NCI-H2029 (cell line): ENCODE results near the gene ELFN2.
"Not testable (repeated sequence)": the region's sequence is repeated elsewhere in the genome, so short reads cannot be mapped to it uniquely, and the experiment has no call there.

Experiments used
- DNase-seq: peaks from one replicate; lab custom pipeline; 2025; lab: John Stamatoyannopoulos, UW

Gene ELFN2

GRCh38 chr22:37427135-37427710, at the start of gene ELFN2:
Gene ELFN2 (minus strand): TSS chr22:37427479. CDS start chr22:37375534, 51,945 bp downstream.
- DNase-seq = no peak

DNA sequence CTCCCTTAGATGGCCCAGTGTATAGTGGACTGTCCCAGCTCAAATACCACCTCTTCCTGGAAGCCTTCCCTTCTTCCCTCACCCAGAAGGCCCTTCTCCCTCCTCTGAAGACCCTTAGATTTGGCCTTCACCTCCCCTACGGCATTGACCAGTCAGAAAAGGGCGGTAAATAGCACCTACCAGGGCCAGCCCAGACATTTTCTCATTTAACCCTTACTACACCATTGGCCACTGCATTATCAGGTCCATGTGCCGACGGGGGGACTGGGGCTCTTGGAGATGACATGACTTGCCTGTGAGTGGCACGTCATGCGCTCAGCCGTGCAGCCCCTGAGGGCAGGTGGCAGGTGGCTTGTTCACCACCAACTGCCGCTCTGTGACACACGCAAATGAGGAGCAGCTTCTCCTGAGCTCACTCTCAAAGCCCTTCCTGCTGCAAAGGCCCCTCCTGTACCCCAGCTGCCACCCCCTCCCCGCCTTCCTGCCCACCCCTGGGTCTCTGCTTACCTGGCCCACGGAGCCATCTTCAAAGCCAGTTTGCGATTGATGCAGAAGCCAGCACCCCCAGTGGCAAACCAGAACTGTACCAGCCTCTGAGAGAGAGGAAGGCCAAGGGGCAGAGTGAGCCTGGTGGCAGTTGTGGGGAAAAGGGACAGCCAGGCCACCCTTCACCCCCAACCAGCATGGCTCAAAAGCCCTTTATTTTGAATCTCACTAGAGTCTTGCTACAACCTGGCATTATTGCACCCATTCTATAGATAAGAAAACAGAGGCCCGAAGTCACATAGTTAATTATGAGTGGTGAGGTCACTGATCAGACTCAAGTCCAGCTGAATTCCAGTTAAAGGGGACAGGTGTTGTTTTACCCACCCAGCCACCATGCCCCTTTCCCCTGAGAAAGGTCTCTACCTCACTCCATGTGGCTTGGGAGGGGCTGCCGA, 49.4 kb upstream of the ELFN2 start:
- DNase-seq = no peak

DNA sequence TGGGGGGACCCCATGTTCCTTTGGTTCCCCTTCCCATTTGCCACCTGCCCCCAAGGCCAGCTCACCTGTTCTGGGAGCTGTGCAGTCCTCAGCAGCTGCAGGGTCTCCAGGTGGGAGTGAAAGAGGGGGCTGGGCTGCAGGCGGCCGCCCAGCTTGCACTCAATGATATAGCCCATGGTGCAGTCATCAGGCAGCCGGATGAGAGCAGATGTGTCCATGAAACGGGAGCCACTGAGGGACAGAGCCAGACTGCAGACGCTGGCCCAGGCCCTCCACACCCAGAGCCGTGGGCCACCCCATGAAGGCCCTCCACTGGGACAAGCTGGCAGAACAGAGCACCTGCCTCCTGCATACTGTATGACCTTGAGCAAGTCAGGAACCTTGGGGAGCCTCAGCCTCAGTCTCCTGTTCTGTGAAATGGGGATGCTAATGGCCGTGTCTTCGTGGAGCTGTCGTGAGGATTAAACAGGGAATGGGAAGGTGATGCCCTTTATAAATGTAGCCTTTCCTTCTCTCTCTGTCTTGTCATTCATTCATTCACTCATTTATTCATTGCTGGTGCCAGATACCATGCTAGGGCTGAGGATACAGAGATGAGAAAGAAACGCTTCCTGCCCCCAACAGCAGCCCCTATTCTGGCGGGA, 47.3 kb upstream of the ELFN2 start:
- no peak for DNase-seq

DNA sequence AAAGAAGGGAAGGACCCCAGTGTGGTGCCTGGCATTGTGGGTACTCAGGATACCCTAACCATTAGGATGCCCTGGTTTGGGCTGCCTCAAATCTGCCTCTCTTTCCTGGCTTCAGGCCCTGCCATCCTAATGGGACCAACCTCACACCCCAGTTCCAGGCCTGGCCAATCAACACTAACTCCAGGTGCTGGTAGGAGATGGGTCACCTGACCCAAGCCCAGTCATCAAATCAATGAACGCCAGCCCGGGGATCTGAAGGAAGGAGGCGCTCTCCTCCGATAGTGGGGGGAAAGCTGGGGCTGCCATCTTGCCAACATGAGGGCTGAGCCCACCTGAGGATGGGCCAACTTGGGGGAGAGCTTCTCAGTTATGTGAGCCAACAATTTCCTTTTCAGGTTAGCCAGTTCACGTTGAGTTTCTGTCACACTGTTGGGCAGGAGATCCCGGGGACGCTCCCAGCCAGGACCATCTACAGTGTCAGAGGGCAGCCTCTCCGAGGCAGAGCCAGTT, 46.2 kb upstream of the ELFN2 start:
- no peak for DNase-seq

DNA sequence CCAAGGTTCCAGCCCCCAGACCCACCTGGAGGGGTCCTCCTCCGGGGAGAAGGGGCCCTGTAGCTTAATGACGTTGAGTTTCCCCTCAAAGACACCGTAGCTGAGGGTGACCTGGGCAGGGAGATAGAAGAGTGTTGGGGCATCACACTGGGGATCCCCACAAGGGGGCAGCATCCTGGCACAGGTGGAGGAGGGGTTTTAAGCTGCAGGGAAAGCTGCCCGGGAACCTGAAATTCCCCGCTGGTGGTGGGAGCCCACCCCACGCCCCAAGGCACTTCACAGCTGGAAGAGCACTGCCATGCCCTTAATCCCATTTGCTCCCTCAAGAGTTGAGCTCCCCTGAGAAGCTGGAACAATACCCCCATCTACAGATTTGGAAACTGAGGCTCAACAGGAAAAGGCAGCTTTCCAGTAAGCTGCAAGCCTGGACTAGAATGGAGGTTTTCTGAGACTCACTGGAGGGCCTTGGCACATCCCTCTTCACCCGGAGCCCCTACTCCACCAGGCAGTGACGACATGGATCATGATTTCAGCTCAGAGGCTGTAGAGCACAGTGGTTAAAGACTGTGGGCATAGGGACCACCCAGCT, 45.2 kb upstream of the ELFN2 start:
- no peak for DNase-seq

GRCh38 chr22:37471727-37472417, 44.6 kb upstream of the ELFN2 start:
- peak; percentile 34 for DNase-seq

DNA sequence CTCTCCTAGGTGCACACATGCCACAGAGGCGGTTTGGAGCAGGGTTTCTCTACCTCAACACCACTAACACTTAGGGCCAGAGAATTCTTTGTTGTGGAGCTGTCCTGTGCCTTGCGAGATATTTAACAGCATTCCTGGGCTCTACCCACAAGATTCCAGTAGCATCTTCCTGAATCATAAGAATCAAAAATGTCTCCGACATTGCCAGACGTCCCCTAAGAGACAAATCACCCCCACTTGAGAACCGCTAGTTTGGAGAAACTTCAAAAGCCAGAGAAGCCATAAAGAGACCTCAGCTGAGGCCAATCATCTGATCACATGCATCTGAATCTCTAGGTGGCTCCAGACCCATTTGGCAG, 42.8 kb upstream of the ELFN2 start:
- no peak for DNase-seq

- no peak for DNase-seq
These were observed 42.3 kb upstream of the ELFN2 start for GRCh38 chr22:37469416-37470086.

- not testable (repeated sequence) for DNase-seq
These were observed 41.0 kb upstream of the ELFN2 start for GRCh38 chr22:37468201-37468695.

GRCh38 chr22:37467391-37467955, 40.2 kb upstream of the ELFN2 start:
- DNase-seq = no peak

DNA sequence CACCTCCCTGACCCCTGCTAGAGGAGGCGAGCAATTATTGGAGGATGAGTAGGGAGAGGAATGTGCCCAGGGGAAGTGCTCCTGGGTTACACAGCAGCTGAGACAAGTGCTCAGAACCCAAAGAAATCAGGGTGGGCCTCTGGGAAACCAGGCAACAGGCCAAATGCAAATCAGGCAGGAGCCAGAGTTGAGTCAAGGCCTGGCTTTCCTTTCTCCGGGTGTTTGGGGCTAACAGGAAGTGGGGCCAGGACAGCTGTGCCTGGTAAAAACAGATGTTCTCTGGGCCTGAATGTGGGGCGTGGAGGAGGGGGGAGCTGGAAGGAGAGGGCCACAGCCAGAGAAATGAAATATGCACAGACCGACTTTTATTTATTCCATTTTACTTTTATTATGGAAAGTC, 36.9 kb upstream of the ELFN2 start:
- DNase-seq = no peak

- DNase-seq = no peak
These were observed 35.7 kb upstream of the ELFN2 start for GRCh38 chr22:37462983-37463382.

DNA sequence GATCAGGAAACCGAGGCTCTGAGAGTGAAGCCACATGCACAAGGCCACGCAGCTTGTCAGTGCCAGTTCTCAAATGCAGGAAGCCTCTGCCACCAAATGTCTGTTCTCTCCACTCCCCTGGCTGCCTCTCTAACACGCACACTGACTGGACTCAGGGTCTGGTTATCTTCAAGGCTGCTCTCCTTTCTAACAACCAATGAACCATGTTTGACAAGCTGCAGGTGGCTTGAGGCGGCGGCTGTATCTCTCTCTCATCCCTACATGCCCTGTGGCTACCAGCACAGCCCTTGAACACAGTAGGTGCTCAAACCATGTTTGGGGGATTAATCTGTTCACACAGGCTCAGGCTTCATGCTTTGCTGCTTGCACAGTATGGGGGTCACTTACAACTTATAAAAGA, 35.2 kb upstream of the ELFN2 start:
- DNase-seq = no peak

DNA sequence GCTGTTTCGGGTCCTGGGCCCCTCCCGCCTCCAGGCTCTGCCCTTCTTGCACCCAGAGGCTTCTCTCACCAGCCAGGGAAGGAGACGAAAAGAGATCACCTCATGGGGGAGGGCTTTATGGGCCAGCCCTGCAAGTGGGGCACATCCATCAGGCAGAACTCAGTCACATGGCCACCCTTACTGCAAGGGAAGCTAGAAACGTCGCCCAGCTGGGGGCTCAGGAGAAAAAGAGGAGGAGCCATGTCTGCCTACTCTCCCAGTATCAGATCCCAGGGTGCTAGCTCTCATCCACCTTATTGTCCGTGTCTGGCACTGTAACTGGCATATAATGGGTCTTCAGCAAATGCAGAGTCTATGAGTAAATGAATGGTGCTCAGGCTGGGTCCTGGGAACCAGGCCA, 34.7 kb upstream of the ELFN2 start:
- DNase-seq = peak; percentile 21

- DNase-seq = no peak
These were observed 33.4 kb upstream of the ELFN2 start for GRCh38 chr22:37460684-37461083.

DNA sequence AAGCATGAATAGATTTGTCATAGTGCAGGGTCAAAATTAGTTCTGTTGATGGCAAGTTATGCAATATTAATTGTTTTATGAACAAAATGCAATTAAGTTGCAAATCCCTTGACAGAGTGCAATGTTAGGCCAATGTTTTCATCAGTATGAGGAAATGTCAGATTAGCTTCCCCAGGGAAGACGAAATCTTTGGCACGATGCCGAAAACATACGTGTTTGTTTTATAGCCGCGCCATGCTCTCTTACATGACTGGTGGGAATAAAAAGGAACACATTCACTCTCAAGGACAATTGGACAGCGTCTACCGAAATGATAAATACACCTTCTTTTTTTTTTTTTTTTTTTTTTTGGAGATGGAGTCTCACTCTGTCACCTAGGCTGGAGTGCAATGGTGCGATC, 31.9 kb upstream of the ELFN2 start:
- DNase-seq = peak; percentile 50

GRCh38 chr22:37457093-37457893, 30.0 kb upstream of the ELFN2 start:
- no peak for DNase-seq

DNA sequence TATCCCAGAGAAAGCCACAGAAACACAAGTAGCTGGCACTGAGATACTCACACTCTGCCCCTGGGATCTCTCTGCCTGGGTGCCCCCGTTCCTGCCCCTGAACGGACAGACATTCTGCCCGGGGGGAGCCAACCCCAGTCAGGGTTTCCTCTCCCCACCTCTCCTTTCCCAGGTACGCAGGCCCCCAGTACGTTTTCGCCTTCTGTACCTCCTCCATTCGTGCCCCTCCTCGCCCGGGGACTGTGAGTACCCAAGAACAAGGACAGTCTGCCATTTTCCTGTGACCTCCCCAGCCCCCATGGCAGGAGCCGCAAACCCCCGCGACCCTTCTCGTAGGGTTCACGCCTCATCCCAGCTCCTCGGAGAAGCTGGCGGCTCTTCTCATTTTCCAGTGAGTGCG, 29.1 kb upstream of the ELFN2 start:
- no peak for DNase-seq

DNA sequence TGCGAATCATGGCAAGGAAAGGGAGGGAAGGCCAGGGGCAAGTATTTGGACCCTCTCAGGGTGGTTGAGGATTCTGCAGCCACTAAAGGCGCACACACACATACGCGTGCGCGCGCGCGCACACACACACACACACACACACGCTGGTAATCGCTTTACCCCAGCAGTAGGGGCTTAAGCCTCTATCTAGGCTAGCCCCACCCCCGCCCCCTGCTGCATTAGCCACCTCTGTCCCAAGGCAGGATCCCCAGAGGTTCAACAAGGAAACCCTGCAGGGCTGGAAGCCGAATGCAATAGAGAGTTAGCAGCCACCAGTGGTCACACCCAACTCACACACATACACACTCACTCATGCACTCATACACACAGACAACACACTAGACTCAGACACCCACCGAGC, 28.6 kb upstream of the ELFN2 start:
- no peak for DNase-seq
